ENCODE data around the gene CENATAC. TPM values are rescaled to one million over a fixed set of nuclear protein-coding genes. Genes with fewer than 3 reads are reported as not detected.
A peak's percentile ranks its signal among the peaks of the same experiment; 100 is the strongest.

CENATAC gene
- total RNA-seq, 1 donor from 2014 or later = 36.4 TPM

DNA sequence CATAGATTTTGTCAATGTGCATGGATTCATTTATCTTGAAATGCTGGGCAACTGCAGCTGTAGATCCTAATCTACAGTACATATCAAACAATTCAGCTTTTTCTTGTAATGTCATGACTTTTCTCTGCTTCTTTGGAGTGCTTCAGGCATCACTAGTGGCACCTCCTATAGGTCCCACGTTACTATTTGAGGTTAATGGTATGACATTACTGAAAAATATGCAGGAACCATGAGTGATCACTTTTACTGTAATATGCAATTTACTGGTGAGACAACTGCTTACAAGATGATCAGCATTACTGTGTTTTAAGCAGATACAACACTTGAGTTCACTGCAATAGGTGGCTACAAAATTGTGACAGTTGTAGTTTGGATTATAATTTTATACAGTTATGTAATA lies 3.0 kb downstream of the CENATAC start:
- H3K4me1 Mint-ChIP-seq (ENCODE audit: unreplicated experiment) = peaks cover 23% of the 10 kb centered on the region
- no peak for DNase-seq (ENCODE audit: extremely low spot score, unreplicated experiment)
- peaks cover 11% of the 10 kb centered on the region for H3K36me3 Mint-ChIP-seq
- peak overlapping the region; percentile 61 for H3K27ac Mint-ChIP-seq
- peak overlapping the region; percentile 49 for H3K4me3 Mint-ChIP-seq
- H3K27me3 Mint-ChIP-seq = no peaks in the 10 kb centered on the region
- TF ChIP-seq, protein P1, sequence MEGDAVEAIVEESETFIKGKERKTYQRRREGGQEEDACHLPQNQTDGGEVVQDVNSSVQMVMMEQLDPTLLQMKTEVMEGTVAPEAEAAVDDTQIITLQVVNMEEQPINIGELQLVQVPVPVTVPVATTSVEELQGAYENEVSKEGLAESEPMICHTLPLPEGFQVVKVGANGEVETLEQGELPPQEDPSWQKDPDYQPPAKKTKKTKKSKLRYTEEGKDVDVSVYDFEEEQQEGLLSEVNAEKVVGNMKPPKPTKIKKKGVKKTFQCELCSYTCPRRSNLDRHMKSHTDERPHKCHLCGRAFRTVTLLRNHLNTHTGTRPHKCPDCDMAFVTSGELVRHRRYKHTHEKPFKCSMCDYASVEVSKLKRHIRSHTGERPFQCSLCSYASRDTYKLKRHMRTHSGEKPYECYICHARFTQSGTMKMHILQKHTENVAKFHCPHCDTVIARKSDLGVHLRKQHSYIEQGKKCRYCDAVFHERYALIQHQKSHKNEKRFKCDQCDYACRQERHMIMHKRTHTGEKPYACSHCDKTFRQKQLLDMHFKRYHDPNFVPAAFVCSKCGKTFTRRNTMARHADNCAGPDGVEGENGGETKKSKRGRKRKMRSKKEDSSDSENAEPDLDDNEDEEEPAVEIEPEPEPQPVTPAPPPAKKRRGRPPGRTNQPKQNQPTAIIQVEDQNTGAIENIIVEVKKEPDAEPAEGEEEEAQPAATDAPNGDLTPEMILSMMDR (conservative IDR thresholded peaks at IDR 0.05) = no peak
- no peaks in the 10 kb centered on the region for H3K9me3 Mint-ChIP-seq

DNA sequence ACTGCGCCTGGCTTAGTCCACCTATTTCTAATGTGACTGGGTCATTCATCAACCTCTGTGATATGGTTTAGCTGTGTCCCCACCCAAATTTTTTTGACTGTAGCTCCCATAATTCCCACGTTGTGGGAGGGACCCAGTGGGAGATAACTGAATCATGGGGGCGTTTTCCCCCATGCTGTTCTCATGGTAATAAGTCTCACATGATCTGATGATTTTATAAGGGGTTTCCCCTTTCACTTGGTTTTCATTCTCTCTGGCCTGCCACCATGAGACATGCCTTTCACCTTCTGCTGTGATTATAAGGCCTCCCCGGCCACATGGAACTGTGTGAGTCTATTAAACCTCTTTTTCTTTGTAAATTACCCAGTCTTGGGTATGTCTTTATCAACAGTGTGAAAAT lies 8.7 kb downstream of the CENATAC start:
- TF ChIP-seq, protein P1 (conservative IDR thresholded peaks at IDR 0.05) = no peak
- H3K4me3 Mint-ChIP-seq = no peak overlapping the region
- no peaks in the 10 kb centered on the region for H3K9me3 Mint-ChIP-seq
- DNase-seq (ENCODE audit: extremely low spot score, unreplicated experiment) = no peak
- no peak overlapping the region for H3K27ac Mint-ChIP-seq
- H3K4me1 Mint-ChIP-seq (ENCODE audit: unreplicated experiment) = no peaks in the 10 kb centered on the region
- H3K36me3 Mint-ChIP-seq = peaks cover 10% of the 10 kb centered on the region
- H3K27me3 Mint-ChIP-seq = no peaks in the 10 kb centered on the region

DNA sequence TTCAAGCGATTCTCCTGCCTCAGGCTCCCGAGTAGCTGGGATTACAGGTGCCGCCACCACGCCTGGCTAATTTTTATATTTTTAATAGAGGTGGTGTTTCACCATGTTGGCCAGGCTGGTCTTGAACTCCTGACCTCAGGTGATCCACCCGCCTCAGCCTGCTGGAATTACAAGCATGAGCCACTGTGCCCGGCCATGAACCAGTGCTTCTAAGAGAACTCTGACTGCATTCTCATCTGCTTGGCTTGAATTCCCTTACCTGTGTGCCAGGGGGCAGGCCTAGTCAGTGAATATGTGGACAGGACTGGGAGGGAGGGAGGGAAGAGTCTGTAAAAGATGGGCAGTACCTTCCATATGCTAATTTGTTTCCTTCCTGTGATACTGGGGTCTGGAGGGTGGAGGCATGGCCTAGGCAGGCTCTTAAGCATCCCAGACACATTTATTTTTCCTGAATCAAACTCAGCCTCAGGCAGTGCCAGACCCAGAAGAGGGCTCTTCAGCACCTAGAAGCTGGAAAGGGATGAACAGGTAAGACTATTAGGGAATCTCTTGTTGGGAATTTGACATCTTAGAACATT lies 13.6 kb downstream of the CENATAC start:
- Mint-ChIP-seq H3K4me3 (no peak overlapping the region), H3K27me3 (no peaks in the 10 kb centered on the region), H3K9me3 (no peaks in the 10 kb centered on the region), H3K27ac (no peak overlapping the region), H3K36me3 (peaks cover 36% of the 10 kb centered on the region), H3K4me1 (ENCODE audit: unreplicated experiment) (peaks cover 4% of the 10 kb centered on the region)
- no peak for DNase-seq (ENCODE audit: extremely low spot score, unreplicated experiment)
- TF ChIP-seq, protein P1 (conservative IDR thresholded peaks at IDR 0.05) = no peak

DNA sequence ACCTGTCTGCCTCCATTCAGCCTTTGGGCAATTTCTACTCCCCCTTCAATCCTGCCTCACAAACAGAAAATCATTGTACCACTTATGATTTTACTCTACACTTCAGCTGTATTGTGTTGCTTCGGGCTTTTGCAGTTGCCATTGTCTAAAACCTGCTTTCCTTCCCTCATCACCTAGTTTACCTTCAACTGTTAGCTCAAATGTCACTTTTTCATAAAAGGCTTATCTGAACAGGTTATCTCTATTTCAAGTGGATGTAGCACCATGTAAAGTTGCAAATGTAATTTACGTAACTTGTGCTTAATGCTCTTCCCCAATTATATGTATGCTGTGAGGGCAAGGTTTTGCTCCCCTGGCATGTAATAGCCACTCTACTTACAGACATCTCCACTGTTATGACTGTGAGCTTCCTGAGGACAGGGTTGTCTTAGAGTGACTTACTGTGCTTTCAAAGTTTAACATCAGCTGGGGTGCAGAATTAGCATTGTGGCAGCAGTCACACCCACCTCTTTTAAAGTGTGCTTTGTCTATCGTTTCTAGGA lies 14.8 kb downstream of the CENATAC start:
- peaks cover 36% of the 10 kb centered on the region for H3K36me3 Mint-ChIP-seq
- no peak overlapping the region for H3K4me3 Mint-ChIP-seq
- H3K27ac Mint-ChIP-seq = no peak overlapping the region
- no peak for DNase-seq (ENCODE audit: extremely low spot score, unreplicated experiment)
- no peaks in the 10 kb centered on the region for H3K9me3 Mint-ChIP-seq
- H3K4me1 Mint-ChIP-seq (ENCODE audit: unreplicated experiment) = peaks cover 4% of the 10 kb centered on the region
- H3K27me3 Mint-ChIP-seq = no peaks in the 10 kb centered on the region
- TF ChIP-seq, protein P1 (conservative IDR thresholded peaks at IDR 0.05) = no peak

DNA sequence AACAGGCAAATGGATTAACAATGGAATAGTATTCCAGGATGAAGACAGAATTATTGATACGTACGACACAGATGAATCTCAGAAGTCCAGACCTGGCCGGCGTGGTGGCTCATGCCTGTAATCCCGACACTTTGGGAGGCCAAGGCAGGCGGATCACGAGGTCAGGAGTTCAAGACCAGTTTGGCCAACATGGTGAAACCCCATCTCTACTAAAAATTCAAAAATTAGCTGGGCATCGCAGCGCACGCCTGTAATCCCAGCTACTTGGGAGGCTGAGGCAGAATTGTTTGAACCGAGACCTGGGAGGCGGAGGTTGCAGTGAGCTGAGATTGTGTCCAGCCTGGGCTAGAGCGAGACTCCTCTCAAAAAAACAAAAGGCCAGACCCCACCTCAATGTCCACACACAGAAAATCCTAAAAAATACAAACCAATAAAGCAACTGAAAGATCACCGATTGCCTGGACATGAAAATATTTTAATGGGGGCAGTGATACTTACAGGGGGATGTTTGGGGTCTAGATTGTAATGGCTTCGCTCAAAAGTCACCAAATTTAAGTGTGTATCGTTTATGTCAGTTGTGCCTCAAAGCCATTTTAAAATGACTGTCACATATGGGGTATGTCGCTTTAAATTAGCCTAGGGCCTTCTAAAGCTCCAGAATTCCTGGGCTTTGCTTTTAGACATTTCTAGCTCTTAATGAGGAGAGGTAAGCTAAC lies 16.4 kb downstream of the CENATAC start:
- H3K4me3 Mint-ChIP-seq = no peak overlapping the region
- no peak overlapping the region for H3K27ac Mint-ChIP-seq
- H3K36me3 Mint-ChIP-seq = peaks cover 43% of the 10 kb centered on the region
- H3K4me1 Mint-ChIP-seq (ENCODE audit: unreplicated experiment) = peaks cover 9% of the 10 kb centered on the region
- no peaks in the 10 kb centered on the region for H3K27me3 Mint-ChIP-seq
- DNase-seq (ENCODE audit: extremely low spot score, unreplicated experiment) = no peak
- TF ChIP-seq, protein P1 (conservative IDR thresholded peaks at IDR 0.05) = no peak
- H3K9me3 Mint-ChIP-seq = no peaks in the 10 kb centered on the region

All from type B pancreatic cell (in vitro differentiated cells).